NCI-H345 treated with DMSO at 0.1 percent for 48 hours (cell line): ENCODE data around the gene MYCBPAP.

Experiments
- DNase-seq: peaks from one replicate; lab custom pipeline; 2025; ENCODE audit not compliant: unreplicated experiment; lab: John Stamatoyannopoulos, UW

Gene MYCBPAP

GRCh38 chr17:50517011-50517410 is 8.8 kb downstream of the MYCBPAP start:
- DNase-seq = no peak

- no peak for DNase-seq
These were observed 9.5 kb downstream of the MYCBPAP start for GRCh38 chr17:50517504-50518383.

GRCh38 chr17:50518384-50519023 is 10.3 kb downstream of the MYCBPAP start:
- no peak for DNase-seq

GRCh38 chr17:50519141-50519834 is 11.0 kb downstream of the MYCBPAP start:
- DNase-seq = no peak

- no peak for DNase-seq
These were observed 12.2 kb downstream of the MYCBPAP start for GRCh38 chr17:50520483-50520882.

- no peak for DNase-seq
These were observed 13.3 kb downstream of the MYCBPAP start for GRCh38 chr17:50521514-50521913.

GRCh38 chr17:50522766-50523165 is 14.5 kb downstream of the MYCBPAP start:
- no peak for DNase-seq

- no peak for DNase-seq
These were observed 15.0 kb downstream of the MYCBPAP start for GRCh38 chr17:50523208-50523607.

GRCh38 chr17:50524838-50525237 is 16.6 kb downstream of the MYCBPAP start:
- no peak for DNase-seq

GRCh38 chr17:50527155-50527762 is 19.0 kb downstream of the MYCBPAP start:
- no peak for DNase-seq

GRCh38 chr17:50527949-50528474 is 19.8 kb downstream of the MYCBPAP start:
- DNase-seq = no peak

GRCh38 chr17:50529849-50530248 is 21.6 kb downstream of the MYCBPAP start:
- DNase-seq = no peak

GRCh38 chr17:50531428-50532025 is 23.3 kb downstream of the MYCBPAP start:
- no peak for DNase-seq

- no peak for DNase-seq
These were observed 24.3 kb downstream of the MYCBPAP start, which contains the start of gene EPN3 for GRCh38 chr17:50532452-50533024. Gene EPN3, plus strand, starts transcription at chr17:50532735. Its CDS starts 3,822 bp downstream, at chr17:50536557.

- DNase-seq = no peak
These were observed 24.9 kb downstream of the MYCBPAP start for GRCh38 chr17:50533185-50533584.

- peak; percentile 4 for DNase-seq
These were observed 25.5 kb downstream of the MYCBPAP start for GRCh38 chr17:50533720-50534148.

- no peak for DNase-seq
These were observed 26.2 kb downstream of the MYCBPAP start for GRCh38 chr17:50534222-50534978.

- DNase-seq = no peak
These were observed 26.7 kb downstream of the MYCBPAP start for GRCh38 chr17:50534979-50535326.

GRCh38 chr17:50535407-50535806 is 27.2 kb downstream of the MYCBPAP start:
- DNase-seq = no peak
